ENCODE measurements around the gene HMGXB3.

Gene HMGXB3, protein sequence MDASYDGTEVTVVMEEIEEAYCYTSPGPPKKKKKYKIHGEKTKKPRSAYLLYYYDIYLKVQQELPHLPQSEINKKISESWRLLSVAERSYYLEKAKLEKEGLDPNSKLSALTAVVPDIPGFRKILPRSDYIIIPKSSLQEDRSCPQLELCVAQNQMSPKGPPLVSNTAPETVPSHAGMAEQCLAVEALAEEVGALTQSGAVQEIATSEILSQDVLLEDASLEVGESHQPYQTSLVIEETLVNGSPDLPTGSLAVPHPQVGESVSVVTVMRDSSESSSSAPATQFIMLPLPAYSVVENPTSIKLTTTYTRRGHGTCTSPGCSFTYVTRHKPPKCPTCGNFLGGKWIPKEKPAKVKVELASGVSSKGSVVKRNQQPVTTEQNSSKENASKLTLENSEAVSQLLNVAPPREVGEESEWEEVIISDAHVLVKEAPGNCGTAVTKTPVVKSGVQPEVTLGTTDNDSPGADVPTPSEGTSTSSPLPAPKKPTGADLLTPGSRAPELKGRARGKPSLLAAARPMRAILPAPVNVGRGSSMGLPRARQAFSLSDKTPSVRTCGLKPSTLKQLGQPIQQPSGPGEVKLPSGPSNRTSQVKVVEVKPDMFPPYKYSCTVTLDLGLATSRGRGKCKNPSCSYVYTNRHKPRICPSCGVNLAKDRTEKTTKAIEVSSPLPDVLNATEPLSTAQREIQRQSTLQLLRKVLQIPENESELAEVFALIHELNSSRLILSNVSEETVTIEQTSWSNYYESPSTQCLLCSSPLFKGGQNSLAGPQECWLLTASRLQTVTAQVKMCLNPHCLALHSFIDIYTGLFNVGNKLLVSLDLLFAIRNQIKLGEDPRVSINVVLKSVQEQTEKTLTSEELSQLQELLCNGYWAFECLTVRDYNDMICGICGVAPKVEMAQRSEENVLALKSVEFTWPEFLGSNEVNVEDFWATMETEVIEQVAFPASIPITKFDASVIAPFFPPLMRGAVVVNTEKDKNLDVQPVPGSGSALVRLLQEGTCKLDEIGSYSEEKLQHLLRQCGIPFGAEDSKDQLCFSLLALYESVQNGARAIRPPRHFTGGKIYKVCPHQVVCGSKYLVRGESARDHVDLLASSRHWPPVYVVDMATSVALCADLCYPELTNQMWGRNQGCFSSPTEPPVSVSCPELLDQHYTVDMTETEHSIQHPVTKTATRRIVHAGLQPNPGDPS (N-terminal part only)

DNA sequence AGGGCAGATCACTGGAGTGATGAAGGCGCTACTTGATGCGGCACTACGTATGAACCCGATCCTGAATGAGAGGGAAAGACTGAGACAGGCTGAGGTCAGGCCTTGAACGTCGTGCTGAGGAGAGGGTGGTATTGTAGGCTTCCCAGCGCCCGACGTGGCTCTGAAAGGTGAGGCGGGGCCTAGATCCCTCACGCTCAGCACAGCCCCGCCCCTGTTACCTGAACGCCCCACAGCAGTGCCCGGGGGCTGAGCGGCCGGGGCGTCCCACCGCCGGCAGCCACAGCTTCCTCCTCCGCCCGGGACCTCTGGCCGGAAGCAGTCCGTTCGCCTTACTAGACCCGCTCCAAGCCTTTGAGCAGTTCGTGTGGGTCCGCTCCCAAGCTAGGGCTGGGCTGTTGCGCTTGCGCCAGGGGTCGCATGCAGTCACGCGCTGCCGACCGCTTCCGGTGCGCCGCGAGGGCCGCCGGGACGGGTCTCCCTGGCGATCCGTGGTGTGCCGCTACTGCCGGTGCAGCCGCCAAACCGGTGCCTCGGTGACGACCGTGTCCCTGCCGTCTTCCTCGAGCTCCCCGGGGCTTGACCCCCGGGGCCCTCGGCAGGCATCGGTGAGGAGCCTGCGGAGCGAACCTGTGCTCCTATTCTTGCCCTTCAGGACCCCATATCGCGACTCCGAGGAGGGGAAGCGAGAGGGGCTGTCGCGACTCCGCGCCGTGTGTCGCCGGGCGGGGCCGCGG lies at the start of gene HMGXB3, which contains the start of gene TIGD6:
Gene HMGXB3 (plus strand): TSS at position 484 of the 734 bp plus-strand sequence. CDS start 4,114 bp downstream, outside the sequence.
Gene TIGD6 (minus strand): TSS at position 399 of the 734 bp plus-strand sequence. CDS start 4,306 bp downstream, outside the sequence.
- peak; percentile 96 for DNase-seq (ENCODE audit: low spot score)

DNA sequence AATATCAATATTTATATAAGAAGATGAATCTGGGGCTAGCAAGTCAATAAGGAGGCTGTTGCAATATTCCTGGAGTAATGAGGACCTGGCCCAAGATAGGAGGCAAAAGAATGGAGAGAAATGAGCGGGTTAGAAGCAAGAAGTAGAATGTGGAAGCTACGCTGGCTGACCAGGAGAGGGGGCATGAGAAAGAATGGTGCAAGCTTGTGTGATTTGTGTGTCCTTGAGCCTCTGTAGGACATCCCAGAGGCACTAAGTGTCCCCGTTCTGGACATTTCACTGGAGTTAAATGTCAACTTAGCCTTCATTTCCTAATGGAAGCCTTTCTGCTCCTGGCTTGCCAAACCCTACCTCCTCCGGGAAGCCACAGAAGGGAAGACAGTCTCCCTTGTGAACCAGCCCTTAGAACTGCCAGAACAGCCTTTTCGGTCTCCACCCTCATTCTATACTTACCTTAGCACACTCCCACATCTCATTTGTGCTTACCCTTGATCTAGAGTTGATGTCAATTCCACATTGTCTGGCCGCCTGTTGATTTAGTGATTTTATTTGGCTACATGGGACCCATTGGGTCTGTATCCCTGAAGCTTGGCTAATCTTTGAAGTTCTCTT lies 49.3 kb upstream of the HMGXB3 start:
- no peak for DNase-seq (ENCODE audit: low spot score)

DNA sequence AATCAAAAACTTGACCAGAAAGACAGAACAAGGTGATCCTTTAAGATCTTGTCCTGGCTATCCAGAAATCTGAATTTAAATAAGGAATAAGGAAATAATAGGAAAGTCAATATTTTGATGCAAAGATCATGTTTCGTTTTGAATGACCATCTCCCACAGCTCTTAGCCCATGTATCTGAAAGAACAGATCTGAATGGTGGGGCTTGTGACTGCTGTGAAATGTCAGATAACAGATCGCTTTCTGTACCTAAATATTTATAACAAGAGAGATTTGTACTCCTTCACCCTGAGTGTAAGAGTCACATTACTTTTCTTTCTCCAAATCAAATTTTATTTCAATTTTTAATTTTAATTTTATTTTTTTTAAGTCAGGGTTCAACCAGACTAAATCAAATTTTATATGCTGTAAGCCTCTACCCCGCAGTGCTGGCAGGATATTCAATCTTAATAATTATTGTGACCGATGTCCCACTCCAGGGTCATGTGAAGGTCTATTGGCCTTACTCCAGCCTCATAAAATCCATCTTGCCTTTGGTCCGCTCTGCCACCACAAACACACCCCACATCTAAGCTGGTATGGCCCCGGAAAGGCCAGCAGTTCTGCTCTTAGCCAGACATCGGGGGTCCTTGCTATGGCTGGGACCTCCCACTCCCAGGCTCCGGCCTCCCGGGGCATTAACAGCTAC lies 47.0 kb upstream of the HMGXB3 start:
- DNase-seq (ENCODE audit: low spot score): no peak

DNA sequence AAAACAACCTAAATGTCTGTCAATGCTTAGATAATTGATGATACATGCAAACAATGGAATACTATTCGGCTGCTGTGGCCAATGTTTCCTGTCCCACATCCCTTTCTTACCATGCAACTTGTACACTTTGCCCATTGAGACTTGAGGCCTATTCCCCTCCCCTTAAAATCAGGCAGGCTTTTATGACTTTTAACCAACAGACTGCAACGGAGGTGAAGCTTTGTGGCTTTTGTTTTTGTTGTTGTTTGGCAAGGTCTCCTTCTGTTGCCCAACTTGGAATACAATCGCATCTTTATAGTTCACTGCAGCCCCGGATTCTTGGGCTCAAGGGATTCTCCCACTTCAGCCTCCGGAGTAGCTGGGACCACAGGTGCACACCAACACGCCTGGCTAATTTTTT lies 45.7 kb upstream of the HMGXB3 start:
- no peak for DNase-seq (ENCODE audit: low spot score)

DNA sequence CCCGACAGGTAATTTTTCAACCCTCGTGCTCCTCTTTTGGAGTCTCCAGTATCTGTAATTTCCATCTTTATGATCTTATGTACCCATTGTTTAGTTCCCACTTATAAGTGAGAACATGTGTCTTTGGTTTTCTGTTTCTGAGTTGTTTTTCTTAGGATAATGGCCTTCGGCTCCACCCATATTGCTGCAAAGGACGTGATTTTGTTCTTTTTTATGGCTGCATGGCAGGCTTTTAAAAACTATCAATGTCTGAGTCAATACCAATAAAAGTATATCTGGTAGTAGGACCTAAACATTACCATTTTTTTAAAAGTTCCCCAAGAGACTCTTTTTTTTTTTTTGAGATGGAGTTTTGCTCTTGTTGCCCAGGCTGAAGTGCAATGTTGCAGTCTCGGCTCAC lies 43.9 kb upstream of the HMGXB3 start:
- no peak for DNase-seq (ENCODE audit: low spot score)

DNA sequence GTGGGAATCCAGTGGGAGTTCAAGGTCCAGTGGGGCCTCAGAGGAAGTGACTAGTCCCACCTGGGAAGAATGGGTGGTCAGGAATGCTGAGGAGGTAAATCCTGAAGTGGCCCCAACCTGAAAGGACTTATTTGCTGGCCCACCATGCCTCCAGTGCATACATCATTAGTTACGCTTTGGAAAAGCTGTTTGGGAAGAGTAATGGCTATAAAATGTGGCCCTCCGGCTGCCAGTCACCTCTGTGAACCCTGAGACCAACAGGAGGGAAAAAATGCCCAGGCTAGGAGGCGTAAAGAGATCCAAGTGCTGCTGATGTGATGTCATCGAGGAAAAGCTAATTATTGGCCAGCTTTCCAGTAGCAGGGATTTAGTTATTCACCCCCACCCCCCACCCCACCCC lies 42.7 kb upstream of the HMGXB3 start:
- no peak for DNase-seq (ENCODE audit: low spot score)

DNA sequence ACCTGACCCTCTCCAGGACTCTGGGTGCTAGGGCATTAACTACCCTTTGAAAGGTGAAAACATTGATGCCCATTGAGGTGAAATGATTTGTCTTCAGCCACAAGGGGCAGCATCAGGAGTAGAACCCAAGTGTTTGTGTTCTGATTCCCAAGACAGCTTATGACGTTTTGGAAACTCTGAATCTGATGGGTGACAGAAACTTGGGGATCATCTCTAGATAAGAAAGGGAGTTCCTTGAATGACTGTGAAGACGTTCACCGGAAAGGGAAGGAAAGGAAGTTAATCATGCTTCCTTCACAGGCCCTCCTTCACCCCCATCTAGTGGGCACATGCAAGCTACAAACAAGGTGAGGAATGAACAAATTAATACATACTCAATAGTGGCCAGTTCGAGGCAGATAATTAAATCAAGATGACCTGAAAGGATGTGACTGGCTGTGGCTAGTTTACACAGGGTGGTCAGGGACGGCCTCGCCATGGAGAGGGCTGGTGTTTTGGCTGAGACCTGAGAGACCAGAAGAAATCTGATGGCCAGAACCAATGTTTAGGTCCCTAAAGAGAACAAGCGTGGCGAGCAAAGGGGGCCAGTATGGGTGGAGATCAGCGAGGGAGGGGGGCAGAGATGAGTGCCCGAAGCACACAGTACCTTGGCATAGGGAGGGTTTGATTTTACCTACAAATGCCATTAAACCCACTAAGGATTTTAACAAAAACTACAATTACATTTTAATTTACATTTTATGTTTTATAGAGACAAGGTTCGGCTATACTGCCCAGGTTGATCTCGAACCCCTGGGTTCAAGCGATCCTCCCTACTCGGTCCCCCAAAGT lies 40.9 kb upstream of the HMGXB3 start:
- DNase-seq (ENCODE audit: low spot score): no peak

DNA sequence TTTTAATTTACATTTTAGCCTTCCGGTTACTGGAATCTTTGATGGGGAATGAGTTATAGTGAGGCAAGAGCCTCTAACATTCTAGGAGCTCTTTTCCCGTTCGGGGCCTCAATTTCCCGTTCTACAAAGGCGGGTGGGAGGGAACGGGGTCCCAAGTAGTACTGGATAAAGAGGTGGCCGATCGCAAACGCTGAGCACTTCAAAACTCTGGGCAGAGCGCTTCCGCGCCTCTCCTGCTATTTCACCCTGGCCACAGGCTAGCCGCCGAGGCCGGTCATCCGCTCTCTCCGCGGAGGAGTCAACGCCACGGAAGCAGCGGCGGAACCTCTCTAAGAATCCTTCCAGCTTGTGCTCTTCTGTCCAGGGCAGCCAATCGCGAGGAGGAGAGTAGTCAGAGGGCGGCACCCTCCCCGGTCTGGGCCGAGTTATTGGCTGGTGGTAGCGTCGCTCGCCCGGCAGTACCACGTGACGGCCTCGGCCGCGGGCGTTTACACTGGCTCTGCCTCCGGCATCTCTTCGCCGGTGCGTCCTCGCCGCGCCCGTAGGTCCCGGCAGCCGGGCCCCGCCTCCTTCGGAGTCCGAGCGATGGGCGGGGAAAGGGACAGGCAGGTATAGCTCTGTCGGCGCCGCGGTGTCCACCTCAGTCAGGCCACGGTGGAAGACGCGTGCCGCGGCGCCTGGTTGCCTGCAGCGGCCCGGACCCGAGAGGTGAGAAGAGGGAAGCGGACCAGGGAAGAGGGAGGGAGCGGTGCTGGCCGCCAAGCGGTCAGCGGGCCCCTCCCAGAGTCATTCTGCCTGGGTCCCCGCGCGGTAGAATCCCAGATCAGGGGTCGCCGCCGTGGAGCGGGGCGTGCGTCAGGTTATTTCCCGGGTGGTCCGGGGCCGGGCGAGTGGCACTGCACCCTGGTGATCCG lies 40.0 kb upstream of the HMGXB3 start, which contains the start of gene SLC26A2:
Gene SLC26A2 (plus strand): TSS at position 487 of the 914 bp plus-strand sequence. CDS start 16,895 bp downstream, outside the sequence.
- DNase-seq (ENCODE audit: low spot score): peak; percentile 97

DNA sequence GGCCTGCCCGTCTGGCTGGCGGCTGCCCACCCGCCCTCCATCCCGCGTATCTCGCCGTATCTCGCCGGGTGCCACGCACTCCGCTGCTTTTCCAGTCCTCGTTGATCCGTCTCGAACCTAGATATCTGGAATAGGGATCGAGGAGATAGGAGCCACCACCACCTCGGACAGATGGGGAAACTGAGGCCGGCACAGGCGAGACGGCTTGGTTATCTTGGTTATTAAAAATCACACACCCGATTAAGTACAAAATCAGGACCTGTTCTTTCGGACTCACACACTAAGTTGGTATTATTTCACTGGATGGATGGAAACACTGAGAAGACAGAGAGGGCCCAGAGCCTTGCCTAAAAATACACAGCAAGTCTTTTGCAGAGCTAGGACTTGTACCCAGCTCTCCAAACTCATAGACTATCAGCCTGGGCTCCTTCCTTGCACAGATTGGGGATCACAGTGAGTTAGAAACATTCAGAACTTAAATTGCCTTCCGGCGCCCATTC lies 39.3 kb upstream of the HMGXB3 start:
- no peak for DNase-seq (ENCODE audit: low spot score)

DNA sequence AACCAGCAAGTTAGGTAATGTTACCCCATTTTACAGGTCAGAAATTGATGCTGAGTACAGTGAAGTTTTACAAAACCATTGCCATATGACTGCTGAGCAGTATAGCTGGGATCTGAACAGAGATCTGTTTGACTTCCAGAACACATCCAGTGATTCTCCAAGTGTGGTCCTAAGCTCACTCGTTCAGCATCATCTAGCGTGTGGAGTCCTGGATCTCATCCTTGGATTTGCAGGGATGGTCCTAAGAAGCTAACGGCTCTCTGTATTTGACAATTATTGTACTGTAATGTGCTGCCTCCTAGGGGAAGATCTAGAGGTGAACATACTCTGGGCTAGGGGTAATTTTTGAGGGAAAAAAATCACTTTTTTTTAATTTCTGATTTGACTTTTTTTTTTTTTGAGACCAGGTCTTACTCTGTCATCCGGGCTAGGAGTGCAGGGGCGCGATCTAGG lies 38.6 kb upstream of the HMGXB3 start:
- no peak for DNase-seq (ENCODE audit: low spot score)

DNA sequence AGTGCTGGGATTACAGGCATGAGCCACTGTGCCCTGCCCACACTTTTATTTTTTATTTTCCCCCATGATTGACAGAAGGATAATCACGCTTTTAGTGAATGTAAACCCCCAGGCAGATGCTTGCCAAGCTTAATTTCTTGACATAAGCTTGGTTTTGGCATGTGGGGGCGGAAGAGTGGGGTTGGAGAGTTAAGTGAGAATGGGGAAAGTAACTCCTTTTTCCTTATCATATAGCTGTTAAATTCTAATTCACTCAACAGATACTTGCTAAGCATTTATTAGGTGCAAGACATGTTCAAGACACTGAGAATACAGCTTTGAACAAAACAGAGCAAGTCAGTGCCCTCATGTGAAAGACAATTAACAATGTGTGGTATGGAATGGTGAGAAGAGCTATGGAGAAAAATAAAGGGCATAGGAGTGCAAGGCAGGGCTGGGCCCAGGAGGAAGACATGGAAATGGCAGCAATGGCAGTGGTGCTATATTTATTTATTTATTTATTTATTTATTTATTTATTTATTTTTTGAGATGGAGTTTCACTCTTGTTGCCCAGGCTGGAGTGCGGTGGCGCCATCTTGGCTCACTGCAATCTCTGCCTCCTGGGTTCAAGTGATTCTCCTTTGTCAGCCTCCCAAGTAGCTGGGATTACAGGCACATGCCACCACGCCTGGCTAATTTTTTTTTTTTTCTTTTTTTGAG lies 37.8 kb upstream of the HMGXB3 start:
- no peak for DNase-seq (ENCODE audit: low spot score)

DNA sequence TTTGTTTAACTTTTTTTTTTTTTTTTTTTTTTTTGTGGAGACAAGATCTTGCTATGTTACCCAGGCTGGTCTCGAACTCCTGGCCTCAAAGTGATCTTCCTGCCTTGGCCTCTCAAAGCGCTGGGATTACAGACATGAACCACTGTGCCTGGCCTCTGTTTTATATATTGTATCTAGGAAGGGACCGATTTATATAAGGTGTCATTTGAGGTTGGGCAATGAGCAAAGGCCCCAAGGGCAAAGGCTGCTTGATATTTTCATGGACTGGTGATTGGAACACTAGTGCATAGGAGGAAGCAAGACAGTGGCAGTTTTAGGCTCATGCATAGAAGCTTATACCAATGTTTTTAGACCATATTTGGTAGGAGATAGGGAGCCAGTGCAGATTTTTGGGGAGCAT lies 36.8 kb upstream of the HMGXB3 start:
- no peak for DNase-seq (ENCODE audit: low spot score)

DNA sequence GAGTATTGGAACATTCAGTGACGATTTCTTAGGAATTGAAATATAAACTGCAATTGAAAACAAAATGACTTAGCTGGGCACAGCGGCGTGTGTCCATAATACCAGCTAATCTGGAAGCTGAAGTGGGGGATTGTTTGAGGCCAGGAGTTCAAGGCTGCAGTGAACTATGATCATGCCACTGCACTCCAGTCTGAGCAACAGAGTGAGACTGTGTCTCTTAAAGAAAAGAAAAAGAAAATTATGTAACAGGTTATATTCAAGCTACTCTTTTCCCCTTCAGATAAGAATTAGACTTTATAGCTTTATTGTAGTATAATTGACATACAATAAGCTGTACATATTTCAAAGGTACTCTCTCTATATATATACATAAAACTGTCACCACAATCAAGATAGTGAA lies 33.6 kb upstream of the HMGXB3 start:
- DNase-seq (ENCODE audit: low spot score): no peak

DNA sequence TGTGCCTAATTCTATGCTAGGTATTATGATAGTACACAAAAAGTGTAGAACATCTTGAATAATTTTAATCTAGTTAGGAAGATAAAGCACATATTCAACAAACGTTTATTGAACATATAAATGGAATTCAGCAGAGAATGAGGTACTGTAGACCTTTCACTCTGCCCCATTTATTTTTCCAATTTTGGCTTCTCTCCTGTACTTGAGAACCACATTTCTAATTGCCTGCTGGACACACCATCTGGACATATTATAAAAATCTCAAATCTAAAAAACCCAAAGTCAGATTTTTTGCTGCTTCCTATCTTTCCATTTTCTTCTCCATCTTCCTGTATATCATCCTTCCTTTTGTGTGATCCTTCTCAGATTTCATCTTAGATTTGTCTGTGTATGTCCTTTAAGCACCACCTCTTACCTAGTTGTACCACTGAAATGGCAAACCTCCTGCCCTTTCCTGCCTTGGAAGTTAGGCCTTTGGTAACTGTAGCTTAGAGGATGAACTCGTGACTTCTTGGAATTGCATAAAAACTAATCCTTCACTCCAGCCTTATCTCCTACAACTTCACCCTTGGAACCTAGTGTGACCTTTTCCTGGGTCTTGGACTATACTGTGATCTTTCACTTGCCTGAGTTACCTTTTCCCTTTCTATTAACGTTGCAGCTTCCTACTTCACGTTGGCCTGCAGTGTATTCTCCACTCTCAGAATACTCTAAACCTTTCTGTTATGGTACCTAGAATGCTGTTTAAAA lies 31.2 kb upstream of the HMGXB3 start:
- DNase-seq (ENCODE audit: low spot score): no peak

DNA sequence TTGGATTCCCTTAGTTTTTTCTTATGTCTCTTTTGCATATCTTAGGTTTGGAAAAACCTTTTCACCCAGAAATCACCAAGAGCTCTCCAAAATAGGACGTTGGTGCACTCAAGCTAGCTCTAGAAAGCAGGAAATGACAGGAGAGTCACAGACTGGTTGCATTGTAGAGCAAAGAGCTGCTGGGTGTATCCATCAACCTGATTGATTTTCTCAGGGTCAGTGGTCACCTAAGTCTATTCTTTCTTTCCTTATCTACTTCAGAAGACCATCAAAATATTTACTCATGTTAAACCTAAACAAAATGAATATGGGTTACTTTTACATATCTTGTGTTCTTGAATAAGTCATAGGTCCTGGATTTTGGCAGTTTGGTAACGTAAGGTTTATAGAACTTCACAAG lies 25.1 kb upstream of the HMGXB3 start:
- DNase-seq (ENCODE audit: low spot score): no peak

DNA sequence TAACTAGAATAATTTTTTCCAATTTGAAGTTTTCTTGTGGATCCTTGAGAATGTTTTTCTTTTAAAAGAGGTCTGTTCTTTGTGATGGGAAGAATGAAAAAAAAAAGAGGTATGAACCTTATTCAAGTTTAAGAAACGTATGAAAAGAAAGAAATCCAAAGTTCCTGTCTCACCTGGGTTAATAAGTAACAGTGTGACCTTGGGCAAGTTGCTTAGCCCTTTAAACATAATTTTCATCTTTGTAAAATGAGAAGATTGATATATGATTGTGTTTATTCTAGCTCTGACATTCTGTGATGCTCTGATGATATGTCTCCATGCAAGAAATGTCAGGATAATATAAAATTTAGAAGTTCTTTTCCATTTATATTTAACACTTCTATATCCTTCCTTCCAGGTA lies 20.6 kb upstream of the HMGXB3 start:
- DNase-seq (ENCODE audit: low spot score): no peak

DNA sequence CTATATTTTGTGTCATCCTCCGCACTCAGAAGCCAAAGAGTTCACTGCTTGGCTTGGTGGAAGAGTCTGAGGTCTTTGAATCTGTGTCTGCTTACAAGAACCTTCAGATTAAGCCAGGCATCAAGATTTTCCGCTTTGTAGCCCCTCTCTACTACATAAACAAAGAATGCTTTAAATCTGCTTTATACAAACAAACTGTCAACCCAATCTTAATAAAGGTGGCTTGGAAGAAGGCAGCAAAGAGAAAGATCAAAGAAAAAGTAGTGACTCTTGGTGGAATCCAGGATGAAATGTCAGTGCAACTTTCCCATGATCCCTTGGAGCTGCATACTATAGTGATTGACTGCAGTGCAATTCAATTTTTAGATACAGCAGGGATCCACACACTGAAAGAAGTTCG lies 19.3 kb upstream of the HMGXB3 start:
- no peak for DNase-seq (ENCODE audit: low spot score)

Measured in ecto neural progenitor cell (in vitro differentiated cells).